ENCODE data around the gene COL9A2.

- no peak for TF ChIP-seq CTCF (conservative IDR thresholded peaks at IDR 0.05; ENCODE audit: low read length)
- no peak for TF ChIP-seq EZH2phosphoT487 (IDR thresholded peaks at IDR 0.05; ENCODE audit: borderline replicate concordance, low read depth, low read length)
Observed at GRCh38 chr1:40265298-40265697, 51.8 kb downstream of the COL9A2 start.
